NCI-H446 treated with DMSO at 0.1 percent for 48 hours (cell line): ENCODE results near the gene LYZL6.
"Not testable (repeated sequence)": the region's sequence is repeated elsewhere in the genome, so short reads cannot be mapped to it uniquely, and the experiment has no call there.

Experiments used
- DNase-seq: peaks from one replicate; lab custom pipeline; 2025; lab: John Stamatoyannopoulos, UW

The LYZL6 gene

DNA sequence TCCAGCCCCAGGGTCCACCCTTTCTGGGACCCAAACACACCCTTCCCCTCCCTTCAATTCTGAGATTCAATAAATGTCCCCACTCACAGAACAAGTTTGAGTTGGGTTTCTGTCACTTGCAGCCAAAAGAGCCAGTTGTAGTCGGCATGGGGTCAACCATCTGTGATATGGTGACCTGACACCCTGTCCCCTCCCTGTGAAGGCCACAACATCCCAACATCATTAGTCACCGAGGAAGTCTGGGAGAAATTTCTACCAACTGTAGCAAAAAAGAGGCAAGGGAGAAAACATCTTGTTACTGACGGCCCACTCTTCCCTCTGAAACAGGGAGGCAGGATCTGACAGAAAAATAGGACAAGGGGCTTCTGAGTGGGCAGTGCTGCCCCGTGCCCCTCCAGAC lies 638 bp upstream of the LYZL6 start:
- DNase-seq, result no peak

GRCh38 chr17:35942588-35943186 lies 826 bp downstream of the LYZL6 start:
- DNase-seq, result no peak

DNA sequence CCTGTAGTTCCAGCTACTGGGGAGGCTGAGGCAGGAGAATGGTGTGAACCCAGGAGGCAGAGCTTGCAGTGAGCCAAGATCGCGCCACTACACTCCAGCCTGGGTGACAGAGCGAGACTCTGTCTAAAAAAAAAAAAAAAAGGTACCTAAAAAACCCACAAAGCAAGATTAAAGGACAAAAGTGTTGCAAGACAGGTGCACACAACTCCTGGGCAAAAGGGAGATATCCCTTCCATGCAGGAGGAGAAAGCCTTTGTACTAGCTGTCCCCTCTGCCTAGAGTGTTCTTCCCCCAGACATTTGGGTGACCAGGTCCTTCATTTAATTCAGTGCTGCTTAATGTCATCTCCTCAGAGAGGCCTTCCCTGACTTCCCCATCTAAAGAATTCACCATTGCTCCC lies 5.0 kb downstream of the LYZL6 start:
- DNase-seq, result not testable (repeated sequence)

GRCh38 chr17:35936063-35936462 lies 7.5 kb downstream of the LYZL6 start:
- no peak for DNase-seq

GRCh38 chr17:35934760-35935159 lies 8.8 kb downstream of the LYZL6 start:
- DNase-seq, result no peak

GRCh38 chr17:35932586-35932985 lies 10.9 kb downstream of the LYZL6 start:
- DNase-seq, result no peak

DNA sequence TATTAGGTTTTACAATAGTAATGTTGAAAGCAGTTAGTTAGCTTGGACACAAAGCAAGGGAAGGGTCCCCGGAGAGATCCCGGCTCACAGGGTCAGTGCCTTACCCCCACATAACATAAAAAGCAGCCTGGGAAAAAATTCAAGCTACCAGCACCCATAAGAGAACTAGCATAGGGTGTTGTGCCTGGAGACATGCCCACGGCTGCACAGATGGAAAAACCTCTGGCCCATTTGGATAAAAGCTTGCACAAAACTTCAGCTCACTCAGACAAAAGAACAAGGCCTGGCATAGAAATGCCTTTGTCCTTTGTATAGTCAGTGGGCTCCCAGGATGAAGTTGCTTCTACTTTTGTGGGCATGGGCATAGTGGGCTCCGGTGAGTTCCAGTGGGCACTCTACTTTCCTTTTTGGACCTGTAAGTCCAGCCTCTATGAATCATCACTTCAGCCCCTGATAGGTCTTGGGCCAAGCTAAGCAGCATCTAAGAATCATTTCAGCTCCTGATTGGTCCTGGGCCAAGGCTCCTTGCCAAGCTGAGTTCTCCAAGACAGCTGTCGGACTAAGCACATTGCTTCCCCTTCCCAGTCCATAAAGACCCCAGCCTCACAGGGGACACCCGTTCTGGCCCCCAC lies 11.6 kb downstream of the LYZL6 start:
- no peak for DNase-seq

- DNase-seq, result peak; percentile 29
Observed at GRCh38 chr17:35930211-35931065, 13.1 kb downstream of the LYZL6 start, which contains the start of gene RDM1. Gene RDM1, minus strand, starts transcription at chr17:35930773. Its CDS starts 46 bp downstream, at chr17:35930727.

DNA sequence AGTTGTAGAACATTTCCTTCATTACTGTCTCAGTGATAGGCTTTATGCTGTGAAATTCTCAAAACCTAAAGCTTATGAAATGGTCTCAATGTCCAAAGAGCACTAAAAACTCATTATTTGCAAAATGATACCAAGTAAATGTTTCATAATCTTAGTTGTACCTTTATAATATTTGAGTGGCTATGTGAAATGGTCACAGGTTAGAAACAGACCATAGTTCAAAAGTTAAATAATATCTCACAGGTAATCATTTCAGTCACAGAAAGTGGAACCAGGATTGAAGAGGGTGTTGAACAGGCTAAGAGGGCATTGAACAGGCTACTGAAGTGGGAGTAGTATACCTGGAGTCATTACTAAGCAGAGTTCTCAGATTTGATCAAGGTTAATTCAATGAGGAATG lies 15.8 kb downstream of the LYZL6 start:
- DNase-seq, result no peak

GRCh38 chr17:35923609-35924114 lies 19.9 kb downstream of the LYZL6 start:
- no peak for DNase-seq

GRCh38 chr17:35920229-35920628 lies 23.3 kb downstream of the LYZL6 start:
- no peak for DNase-seq

GRCh38 chr17:35918665-35919064 lies 24.8 kb downstream of the LYZL6 start:
- no peak for DNase-seq

GRCh38 chr17:35917519-35918213 lies 25.8 kb downstream of the LYZL6 start:
- no peak for DNase-seq

DNA sequence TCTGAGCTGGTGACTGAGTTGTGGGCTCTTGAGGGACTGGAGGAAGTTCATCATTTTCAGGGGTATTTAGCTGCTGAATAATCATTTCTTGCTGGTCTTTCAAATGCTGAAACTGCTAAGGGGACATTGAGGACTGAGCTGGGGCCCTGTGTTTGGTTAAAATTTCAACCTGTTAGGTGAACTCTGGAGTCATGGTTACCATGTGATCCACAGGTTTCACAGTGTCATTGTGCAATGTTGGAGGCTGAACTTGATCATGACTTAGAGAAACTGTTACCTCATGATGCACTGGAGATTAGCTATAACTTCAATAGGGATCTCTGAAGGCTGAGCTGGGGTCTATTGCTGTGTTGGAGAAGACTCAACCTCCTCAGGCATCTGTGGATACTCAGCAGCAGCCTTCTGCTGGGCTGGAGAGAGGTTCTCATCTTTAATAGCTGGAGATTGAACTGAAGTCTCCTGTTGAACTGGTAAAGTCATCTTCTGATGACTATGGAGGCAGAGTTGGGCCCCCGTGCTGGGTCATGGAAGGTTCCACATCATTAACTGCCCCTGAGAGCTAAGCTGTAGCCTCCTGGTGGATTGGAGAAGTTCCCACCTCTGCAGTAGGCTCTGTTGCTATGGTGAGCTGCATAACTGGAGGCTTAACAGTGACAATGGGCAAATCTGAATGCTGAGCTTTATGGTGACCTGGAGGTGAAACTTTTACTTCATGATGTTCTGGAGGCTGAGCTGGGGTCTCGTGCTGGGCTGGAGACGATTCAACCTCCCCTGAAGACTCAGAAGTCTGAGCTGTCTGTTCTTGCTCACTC lies 28.2 kb downstream of the LYZL6 start:
- no peak for DNase-seq

- DNase-seq, result no peak
Observed at GRCh38 chr17:35914354-35914753, 29.2 kb downstream of the LYZL6 start.

DNA sequence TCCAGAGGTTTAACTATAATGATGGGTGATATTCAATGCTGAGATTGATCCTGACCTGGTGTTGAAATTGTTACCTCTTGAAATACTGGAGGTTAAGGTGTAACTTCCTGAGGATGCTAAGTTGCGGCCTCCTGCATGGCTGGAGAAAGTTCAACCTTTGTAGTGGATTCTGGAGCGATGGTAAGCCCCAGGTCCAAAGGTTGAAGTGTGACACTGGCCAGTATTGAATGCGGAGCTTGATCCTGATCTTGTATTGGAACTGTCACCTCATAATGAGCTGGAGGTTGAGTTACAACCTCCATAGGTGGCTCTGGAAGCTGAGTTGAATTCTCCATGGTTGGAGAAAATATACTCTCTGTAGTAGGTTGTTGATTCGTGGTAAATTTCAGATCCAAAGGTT lies 29.9 kb downstream of the LYZL6 start:
- DNase-seq, result no peak

DNA sequence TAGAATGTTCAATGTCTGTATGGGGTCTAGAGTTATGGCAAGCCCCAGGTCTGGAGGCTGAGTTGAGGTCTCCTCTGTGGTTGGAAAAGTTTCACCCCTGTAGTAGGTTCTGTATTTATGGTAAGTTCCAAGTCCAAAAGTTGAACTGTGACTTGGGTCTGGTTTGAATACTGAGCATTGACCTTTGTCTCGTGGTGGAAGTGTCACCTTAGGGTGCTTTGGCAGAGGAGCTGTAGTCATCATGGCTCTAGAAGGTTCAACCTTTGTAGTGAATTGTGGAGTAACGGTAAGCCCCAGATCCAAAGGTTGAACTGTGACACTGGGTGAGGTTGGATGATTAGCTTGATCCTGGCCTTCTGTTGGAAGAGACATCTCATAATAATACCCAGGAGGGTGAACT lies 30.6 kb downstream of the LYZL6 start:
- no peak for DNase-seq

- DNase-seq, result no peak
Observed at GRCh38 chr17:35912339-35912912, 31.1 kb downstream of the LYZL6 start.

DNA sequence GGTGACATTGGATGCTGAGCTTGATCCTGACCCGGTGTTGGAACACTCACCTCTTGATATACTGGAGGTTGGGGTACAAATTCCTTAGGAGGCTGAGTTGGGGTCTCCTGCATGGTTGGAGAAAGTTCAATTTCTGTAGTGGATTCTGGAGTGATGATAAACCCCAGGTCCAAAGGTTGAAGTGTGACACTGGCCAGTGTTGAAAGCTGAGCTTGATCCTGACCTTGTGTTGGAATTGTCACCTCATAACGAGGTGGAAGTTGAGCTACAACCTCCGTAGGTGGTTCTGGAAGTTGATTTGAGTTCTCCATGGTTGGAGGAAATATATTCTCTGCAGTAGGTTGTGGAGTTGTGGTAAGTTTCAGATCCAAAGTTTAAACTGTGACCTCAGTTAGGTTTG lies 34.1 kb downstream of the LYZL6 start:
- DNase-seq, result no peak

DNA sequence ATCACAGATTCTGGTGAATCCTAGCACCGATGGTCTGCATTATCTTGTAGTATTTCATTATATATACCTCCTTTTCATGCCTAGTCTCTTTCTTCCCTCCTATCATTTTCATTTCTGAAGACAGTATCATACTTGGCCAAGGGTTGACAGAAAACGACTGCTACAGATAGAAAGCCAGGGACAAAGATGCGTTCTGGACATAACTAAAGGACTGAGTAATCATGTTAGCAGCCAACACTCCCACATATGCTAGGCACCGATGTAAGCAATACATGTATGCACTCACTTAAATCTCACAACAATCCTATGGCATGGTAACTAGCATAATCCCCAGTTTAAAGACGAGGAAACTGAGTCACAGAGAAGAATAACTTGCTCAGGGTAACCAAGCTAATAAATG lies 35.8 kb downstream of the LYZL6 start:
- DNase-seq, result no peak
